ENCODE results near the gene TAF8. TPM values are rescaled to one million over a fixed set of nuclear protein-coding genes. Genes with fewer than 3 reads are reported as not detected.
"Not testable (repeated sequence)": the region's sequence is repeated elsewhere in the genome, so short reads cannot be mapped to it uniquely, and the experiment has no call there.

Gene TAF8
- polyA plus RNA-seq, 4 donors = 20.1 to 23.4 (median 21.1) TPM

DNA sequence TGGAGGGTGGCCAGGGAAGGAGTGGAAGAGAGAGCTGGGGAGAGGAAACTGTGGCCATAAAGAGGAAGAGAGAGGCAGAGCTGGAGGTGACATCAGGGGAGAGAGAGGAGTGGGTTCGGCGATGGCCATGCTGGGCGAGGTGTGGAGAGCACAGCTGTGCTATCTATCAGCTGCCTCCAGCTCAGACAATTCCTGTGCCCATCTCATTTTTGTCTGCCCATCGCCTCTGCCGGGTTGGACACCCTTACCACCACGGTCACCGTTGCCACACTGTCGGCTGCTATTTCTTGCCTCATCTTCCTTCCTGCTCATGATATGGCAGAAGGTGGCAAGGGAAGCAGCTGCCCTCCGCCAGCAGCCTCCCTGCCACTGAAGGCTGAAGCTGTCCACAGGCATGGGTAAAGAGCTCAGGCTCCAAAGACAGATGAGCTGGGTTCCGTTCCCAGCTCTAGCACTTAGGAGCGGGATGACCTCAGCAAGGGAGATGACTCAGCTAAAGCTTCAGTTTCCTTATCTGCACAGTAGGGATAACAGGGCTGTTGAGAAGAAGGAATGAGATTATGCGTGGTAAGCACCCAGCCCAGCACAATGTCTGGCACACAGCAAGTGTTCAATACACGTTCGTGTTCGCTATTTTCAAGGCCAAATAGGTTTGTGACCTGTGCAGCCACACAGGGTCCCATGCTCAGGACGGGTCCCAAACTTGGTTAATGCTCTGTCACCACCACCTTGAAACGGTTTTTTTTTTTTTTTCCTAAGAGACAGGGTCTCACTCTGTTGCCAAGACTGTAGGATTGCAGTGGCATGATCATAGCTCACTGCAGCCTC, 21.9 kb upstream of the TAF8 start:
- DNase-seq (ENCODE audit: low read depth in 4 of 4, low spot score in 3 of 4) = no peak

DNA sequence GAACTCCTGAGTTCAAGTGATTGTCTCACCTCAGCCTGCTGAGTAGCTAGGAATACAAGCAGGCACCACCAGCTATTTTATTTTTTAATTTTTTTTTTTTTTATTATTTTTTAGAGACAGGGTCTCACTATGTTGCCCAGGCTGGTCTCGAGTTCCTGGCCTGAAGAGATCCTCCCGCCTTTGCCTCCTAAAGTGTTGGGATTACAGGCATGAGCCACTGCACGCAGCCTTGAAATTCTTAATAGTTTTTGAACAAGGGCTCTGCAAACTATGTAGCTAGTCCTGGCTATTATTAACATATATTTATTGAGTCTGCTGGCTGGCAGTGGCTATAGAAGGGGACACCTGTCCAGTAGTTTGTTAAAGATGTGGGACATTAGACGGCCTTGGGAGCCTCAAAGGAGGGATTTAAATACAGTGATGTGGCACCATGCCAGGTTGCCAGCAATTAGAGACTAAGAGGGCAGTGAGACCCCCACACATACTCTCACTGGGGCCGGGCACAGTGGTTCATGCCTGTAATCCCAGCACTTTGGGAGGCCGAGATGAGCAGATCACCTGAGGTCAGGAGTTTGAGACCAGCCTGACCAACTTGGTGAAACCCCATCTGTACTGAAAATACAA, 21.1 kb upstream of the TAF8 start:
- no peak for DNase-seq (ENCODE audit: low read depth in 4 of 4, low spot score in 3 of 4)

GRCh38 chr6:42029881-42030280, 20.4 kb upstream of the TAF8 start:
- DNase-seq (ENCODE audit: low read depth in 4 of 4, low spot score in 3 of 4) = no peak

DNA sequence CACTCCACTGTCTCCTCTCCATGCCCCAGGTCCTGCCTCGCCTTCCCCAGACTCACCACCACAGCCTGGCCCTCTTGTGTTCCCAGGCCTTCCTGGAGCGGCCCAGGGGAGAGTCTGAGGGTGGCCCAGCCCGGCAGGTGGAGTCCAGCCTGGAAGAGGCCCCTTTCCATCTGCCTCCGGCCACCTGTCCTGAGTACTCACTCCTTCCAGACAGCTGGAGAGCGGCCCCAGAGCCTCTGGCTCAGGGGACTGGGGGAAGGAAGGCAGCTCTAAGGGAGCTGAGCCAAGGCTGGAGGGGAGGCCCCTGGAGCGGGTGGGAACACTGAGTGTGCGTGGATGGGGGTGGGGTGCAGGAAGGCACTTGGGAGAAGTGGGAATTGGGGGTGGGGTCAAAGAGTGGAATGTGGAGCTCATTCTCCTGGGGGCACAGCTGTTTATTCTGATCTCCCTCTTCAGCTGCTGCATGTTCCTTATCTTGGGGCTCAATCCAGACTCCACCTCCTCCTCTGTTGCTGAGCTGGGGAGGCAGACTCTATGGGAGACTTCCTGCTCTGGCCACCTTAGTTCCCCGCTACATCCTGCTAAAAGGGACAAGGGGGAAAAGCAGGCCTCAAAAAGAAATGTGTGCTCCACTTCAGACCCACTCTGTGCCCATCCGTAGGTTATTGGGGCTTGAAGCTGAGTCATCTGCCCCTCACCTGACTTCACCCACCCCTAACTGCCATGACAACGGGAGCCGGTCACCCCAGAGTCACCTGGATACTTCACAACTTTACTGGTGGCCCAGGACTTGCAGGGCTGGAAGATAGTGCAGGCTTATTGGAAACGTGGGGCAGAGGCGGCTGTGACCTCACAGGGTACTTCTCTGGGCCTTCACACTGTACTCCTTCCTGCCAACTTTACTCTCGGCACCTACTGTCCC, 19.5 kb upstream of the TAF8 start:
- DNase-seq (ENCODE audit: low read depth in 4 of 4, low spot score in 3 of 4) = no peak

- DNase-seq (ENCODE audit: low read depth in 4 of 4, low spot score in 3 of 4) = no peak
Observed at GRCh38 chr6:42032366-42032765, 18.0 kb upstream of the TAF8 start.

- DNase-seq (ENCODE audit: low read depth in 4 of 4, low spot score in 3 of 4) = not testable (repeated sequence)
Observed at GRCh38 chr6:42037669-42038068, 12.7 kb upstream of the TAF8 start.

DNA sequence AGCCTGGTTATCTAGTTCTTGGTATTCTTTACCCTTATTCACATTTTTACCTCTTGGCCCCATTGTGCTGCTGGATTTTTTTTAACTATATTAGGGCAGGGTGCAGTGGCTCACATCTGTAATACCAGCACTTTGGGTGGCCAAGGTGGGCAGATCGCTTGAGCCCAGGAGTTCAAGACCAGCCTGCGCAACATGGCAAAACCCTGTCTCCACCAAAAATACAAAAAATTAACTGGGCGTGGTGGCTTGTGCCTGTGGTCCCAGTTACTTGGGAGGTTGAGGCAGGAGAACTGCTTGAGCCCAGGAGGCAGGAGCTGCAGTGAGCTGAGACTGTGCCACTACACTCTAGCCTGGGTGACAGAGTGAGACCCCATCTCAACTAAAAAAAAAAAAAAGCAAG, 12.2 kb upstream of the TAF8 start:
- DNase-seq (ENCODE audit: low read depth in 4 of 4, low spot score in 3 of 4) = no peak

DNA sequence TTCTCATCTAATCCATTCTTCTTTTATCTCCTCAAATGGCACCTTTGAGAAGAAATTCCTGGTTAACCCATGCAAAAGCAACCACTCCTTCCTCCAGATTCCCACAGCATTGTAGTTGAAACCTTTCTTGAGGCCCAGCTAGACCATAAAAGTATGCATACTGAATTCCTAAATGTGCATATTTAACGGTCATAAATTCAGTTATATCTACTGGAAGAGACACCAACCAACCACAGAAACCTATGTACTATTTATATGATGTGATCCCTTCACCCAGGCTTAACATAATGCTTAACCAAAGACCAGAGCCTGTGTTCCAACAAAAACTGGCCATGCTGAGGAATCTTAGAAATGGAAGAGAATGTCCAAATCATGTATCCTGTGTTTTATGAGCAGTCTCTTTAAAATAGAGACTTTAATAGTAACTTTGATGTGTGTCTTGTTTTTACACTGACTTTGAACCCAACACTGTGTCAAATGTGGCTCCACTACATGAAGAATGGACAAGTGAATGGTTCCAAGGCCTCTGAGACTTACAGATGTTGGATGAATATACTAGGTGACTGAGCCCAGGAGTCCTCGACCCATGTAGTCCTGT, 11.4 kb upstream of the TAF8 start:
- no peak for DNase-seq (ENCODE audit: low read depth in 4 of 4, low spot score in 3 of 4)

DNA sequence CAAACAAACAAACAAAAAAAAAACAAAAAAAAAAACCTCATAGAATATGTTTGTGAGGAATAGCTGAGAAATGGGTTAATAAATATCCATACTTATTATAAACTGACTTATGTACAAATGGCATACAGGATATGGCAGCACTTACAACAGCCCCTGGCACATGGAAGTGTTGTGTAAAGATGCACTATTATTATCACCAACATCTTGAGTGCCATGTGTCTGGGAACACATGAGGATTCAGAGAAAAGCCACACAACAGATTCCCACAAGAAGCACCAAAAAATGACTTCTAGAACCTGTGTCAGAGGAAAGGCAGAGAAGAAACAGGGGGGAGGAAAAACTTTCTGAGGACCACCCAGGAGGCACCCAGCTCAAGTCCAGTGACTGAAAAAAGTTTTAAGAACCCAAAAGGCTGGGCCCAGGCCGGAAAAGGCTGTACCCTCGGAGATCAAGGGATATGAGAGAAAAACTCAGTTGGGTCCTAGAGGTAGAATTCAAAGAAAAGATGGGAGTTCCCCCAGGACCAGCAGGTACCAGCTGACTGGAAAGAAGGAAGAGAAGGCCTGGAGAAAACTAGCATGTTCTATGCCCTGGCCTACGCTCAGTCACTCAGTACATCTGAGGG, 9.4 kb upstream of the TAF8 start:
- no peak for DNase-seq (ENCODE audit: low read depth in 4 of 4, low spot score in 3 of 4)

GRCh38 chr6:42041481-42042053, 8.8 kb upstream of the TAF8 start:
- DNase-seq (ENCODE audit: low read depth in 4 of 4, low spot score in 3 of 4) = no peak

- DNase-seq (ENCODE audit: low read depth in 4 of 4, low spot score in 3 of 4) = no peak
Observed at GRCh38 chr6:42042108-42042507, 8.2 kb upstream of the TAF8 start.

DNA sequence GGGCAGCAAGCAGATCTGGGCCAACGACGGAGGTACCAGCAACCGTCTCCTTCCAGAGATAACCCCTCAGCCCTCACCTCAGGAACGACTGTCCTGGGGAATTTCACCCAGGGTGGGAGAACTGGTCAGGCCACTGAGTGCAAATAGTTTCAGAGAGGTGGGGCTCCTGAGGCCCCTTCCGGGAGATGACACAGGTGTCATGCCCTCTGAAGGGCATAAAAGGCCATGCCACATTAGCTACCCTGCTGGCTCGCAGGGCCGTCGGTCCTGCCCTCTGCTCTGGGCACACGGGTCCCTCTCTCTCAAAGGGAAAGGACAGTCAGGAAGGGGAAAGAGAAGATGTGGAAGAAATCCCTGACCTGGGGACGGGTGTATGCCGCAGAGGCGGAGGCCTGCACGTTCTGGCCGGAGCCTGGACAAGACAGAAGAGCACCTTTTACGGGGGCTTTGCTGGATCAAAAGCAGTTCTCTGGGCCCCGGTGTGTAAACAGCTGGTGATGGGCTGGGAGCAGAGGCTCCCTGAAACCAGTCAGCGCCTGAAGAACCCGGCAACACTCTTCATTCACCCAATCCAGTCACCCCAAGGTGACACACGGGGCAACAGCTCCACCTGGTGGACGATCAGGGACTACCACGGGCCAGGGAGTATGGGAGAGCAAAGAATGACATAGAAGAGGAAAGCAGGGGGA, 6.4 kb upstream of the TAF8 start:
- DNase-seq (ENCODE audit: low read depth in 4 of 4, low spot score in 3 of 4) = peak; percentile 78 to 87 (median 83)

- no peak for DNase-seq (ENCODE audit: low read depth in 4 of 4, low spot score in 3 of 4)
Observed at GRCh38 chr6:42045538-42046460, 4.5 kb upstream of the TAF8 start.

DNA sequence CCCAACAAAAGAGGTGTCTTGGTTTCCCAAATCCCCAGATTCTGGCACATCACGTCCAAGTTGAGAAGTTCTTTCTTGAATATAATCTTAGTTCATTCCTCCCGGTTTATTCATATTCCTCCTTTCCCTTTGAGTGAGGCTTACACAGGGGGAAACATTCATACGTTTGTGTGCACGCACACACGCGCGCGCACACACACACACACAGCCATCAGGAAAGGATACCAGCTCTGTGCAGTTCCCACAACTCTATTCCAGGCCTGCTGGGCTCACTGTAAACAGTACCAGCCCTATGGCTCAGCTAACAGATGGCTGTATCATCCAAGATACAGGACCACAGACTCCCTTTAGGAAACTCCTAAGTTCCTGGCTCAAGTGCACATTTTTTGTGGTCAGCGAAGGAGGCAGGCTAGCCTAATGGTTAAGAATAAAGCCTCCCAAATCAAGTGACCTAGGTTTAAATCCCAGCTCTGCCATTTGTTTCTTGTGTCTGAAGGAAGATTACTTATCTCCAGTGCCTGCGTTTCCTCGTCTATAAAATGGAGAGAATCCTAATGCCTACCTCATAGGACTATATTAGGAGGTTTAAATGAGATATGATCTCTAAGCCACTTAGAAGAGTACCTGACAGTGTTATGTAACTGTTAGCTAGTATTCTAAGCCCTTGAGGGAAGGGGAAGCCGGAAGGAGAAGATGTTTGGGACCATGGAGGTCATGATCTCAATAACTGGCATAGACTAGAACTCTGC, 3.7 kb upstream of the TAF8 start:
- DNase-seq (ENCODE audit: low read depth in 4 of 4, low spot score in 3 of 4) = no peak

- no peak for DNase-seq (ENCODE audit: low read depth in 4 of 4, low spot score in 3 of 4)
Observed at GRCh38 chr6:42047213-42047590, 3.1 kb upstream of the TAF8 start.

GRCh38 chr6:42047790-42048405, 2.4 kb upstream of the TAF8 start:
- DNase-seq (ENCODE audit: low read depth in 4 of 4, low spot score in 3 of 4) = no peak

- no peak for DNase-seq (ENCODE audit: low read depth in 4 of 4, low spot score in 3 of 4)
Observed at GRCh38 chr6:42049116-42049809, 1.1 kb upstream of the TAF8 start.

Measured in right renal pelvis (tissue), 4 donors.